ENCODE measurements around the gene MYO7B.
A peak's percentile ranks its signal among the peaks of the same experiment; 100 is the strongest.

The MYO7B gene

GRCh38 chr2:127574656-127575055 is 39.2 kb downstream of the MYO7B start:
- Histone ChIP-seq H2AFZ (ENCODE audit: low read length) (no peak overlapping the region), H4K20me1 (ENCODE audit: insufficient read depth, low read length) (no peaks in the 10 kb centered on the region), H3K4me1 (ENCODE audit: insufficient read depth, low read length, severe bottlenecking) (no peaks in the 10 kb centered on the region), H3K9me3 (ENCODE audit: low read length) (no peaks in the 10 kb centered on the region), H3K79me2 (ENCODE audit: insufficient read depth, low read length) (no peaks in the 10 kb centered on the region), H3K4me2 (ENCODE audit: low read length) (no peak overlapping the region), H3K36me3 (ENCODE audit: insufficient read depth, low read length) (no peaks in the 10 kb centered on the region), H3K9ac (ENCODE audit: low read length) (no peak overlapping the region), H3K27me3 (ENCODE audit: insufficient read depth, low read length) (no peaks in the 10 kb centered on the region; the same call in 1 of the 2 replicates), H3F3A (ENCODE audit: insufficient read depth, low read length) (no peaks in the 10 kb centered on the region), H3K4me3 (ENCODE audit: low read depth, low read length, poor library complexity, severe bottlenecking) (no peak overlapping the region), H3K9me2 (ENCODE audit: low read depth, low read length) (no peaks in the 10 kb centered on the region), H3K27ac (ENCODE audit: low read depth, low read length, poor library complexity, severe bottlenecking) (no peak overlapping the region)
- TF ChIP-seq CTCF (IDR thresholded peaks at IDR 0.05; ENCODE audit: low read length), result no peak
- no peak for TF ChIP-seq EZH2 (IDR thresholded peaks at IDR 0.05; ENCODE audit: borderline replicate concordance, low read length)

DNA sequence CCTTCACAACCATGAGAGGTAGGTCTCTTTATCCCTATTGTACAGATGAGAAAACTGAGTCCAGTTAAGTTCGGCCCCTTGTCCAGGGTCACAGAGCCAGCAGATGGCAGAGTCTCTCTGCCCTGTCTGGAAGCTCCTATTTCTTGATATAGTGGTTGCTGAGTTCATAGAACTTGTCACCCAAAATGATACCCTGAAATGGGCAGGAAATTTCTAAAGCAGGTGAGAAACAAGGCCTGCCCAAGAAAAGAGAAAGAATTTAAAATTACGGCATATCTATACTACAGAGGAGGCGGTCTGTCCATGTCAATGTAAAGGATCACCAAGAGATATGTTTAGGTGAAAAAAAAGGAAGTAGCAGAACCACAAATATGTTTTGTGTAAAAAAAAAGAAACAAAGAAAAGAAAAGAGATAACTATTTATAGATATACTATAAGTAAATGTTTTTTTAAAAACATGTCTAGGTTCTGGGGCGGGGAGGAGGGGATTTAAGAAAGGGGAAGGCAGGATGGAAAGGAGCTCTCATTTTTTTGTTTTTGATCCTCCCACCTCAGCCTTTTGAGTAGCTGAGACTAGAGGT is 39.8 kb downstream of the MYO7B start:
- TF ChIP-seq EZH2 (IDR thresholded peaks at IDR 0.05; ENCODE audit: borderline replicate concordance, low read length) (no peak), CTCF (IDR thresholded peaks at IDR 0.05; ENCODE audit: low read length) (peak; percentile 18; the same call in 1 of the 2 replicates)
- Histone ChIP-seq H3K9me3 (ENCODE audit: low read length) (no peaks in the 10 kb centered on the region), H3K9ac (ENCODE audit: low read length) (no peak overlapping the region), H3K79me2 (ENCODE audit: insufficient read depth, low read length) (no peaks in the 10 kb centered on the region), H3K36me3 (ENCODE audit: insufficient read depth, low read length) (no peaks in the 10 kb centered on the region), H2AFZ (ENCODE audit: low read length) (no peak overlapping the region), H3K27ac (ENCODE audit: low read depth, low read length, poor library complexity, severe bottlenecking) (no peak overlapping the region), H3K4me3 (ENCODE audit: low read depth, low read length, poor library complexity, severe bottlenecking) (no peak overlapping the region), H3K27me3 (ENCODE audit: insufficient read depth, low read length) (no peaks in the 10 kb centered on the region; the same call in 1 of the 2 replicates), H4K20me1 (ENCODE audit: insufficient read depth, low read length) (no peaks in the 10 kb centered on the region), H3K4me2 (ENCODE audit: low read length) (no peak overlapping the region), H3K4me1 (ENCODE audit: insufficient read depth, low read length, severe bottlenecking) (no peaks in the 10 kb centered on the region), H3K9me2 (ENCODE audit: low read depth, low read length) (no peaks in the 10 kb centered on the region), H3F3A (ENCODE audit: insufficient read depth, low read length) (no peaks in the 10 kb centered on the region)

GRCh38 chr2:127575941-127576432 is 40.5 kb downstream of the MYO7B start:
- H3K9ac ChIP-seq (ENCODE audit: low read length), result no peak overlapping the region
- H4K20me1 ChIP-seq (ENCODE audit: insufficient read depth, low read length), result no peaks in the 10 kb centered on the region
- TF ChIP-seq CTCF (IDR thresholded peaks at IDR 0.05; ENCODE audit: low read length) (no peak), EZH2 (IDR thresholded peaks at IDR 0.05; ENCODE audit: borderline replicate concordance, low read length) (no peak)
- no peaks in the 10 kb centered on the region for H3K9me2 ChIP-seq (ENCODE audit: low read depth, low read length)
- no peaks in the 10 kb centered on the region for H3K36me3 ChIP-seq (ENCODE audit: insufficient read depth, low read length)
- no peaks in the 10 kb centered on the region for H3K9me3 ChIP-seq (ENCODE audit: low read length)
- no peaks in the 10 kb centered on the region for H3K4me1 ChIP-seq (ENCODE audit: insufficient read depth, low read length, severe bottlenecking)
- H3F3A ChIP-seq (ENCODE audit: insufficient read depth, low read length), result no peaks in the 10 kb centered on the region
- H3K79me2 ChIP-seq (ENCODE audit: insufficient read depth, low read length), result no peaks in the 10 kb centered on the region
- H3K4me2 ChIP-seq (ENCODE audit: low read length), result no peak overlapping the region
- H3K4me3 ChIP-seq (ENCODE audit: low read depth, low read length, poor library complexity, severe bottlenecking), result no peak overlapping the region
- no peak overlapping the region for H2AFZ ChIP-seq (ENCODE audit: low read length)
- no peaks in the 10 kb centered on the region; the same call in 1 of the 2 replicates for H3K27me3 ChIP-seq (ENCODE audit: insufficient read depth, low read length)
- H3K27ac ChIP-seq (ENCODE audit: low read depth, low read length, poor library complexity, severe bottlenecking), result no peak overlapping the region

Data from OCI-LY1 (cell line).